Heart right ventricle (tissue), 16 donors: ENCODE measurements around the gene FAM53A. TPM values are rescaled to one million over a fixed set of nuclear protein-coding genes. Genes with fewer than 3 reads are reported as not detected.
"Not testable (repeated sequence)": the region's sequence is repeated elsewhere in the genome, so short reads cannot be mapped to it uniquely, and the experiment has no call there.

Experiments used
- ATAC-seq, 8 donors: fragments of 200-7000 bp; cut with Tn5 transposase; one replicate each; pipeline ENCODE4 v1.9.1; 2020; ENCODE audit warnings: mild to moderate bottlenecking in 8 of 8, moderate library complexity in 8 of 8, moderate number of reproducible peaks in 1 of 8
- DNase-seq, 2 donors: peaks; one replicate each; pipeline ENCODE4 v3.0.0-alpha.2; 2020
- H3K27ac ChIP-seq, 10 donors: fragments of 200-600 bp; sonication (generic) in 2 of 10; one replicate each; pipeline versions ENCODE4 v1.5.0 to v1.8.0; 2020 to 2022; ENCODE audit warnings: mild to moderate bottlenecking in 3 of 10
- H3K27me3 ChIP-seq, 7 donors: fragments of 200-600 bp; one replicate each; pipeline ENCODE4 v1.8.0; 2021 to 2022; ENCODE audit warnings: mild to moderate bottlenecking in 2 of 7
- H3K36me3 ChIP-seq, 9 donors: fragments of 200-600 bp; sonication (generic) in 1 of 9; one replicate each; pipeline versions ENCODE4 v1.5.0 to v1.8.0; 2020 to 2022; ENCODE audit warnings: mild to moderate bottlenecking in 2 of 9
- H3K4me1 ChIP-seq, 9 donors: fragments of 200-600 bp; sonication (generic) in 1 of 9; one replicate each; pipeline versions ENCODE4 v1.5.0 to v1.8.0; 2020 to 2022; ENCODE audit warnings: mild to moderate bottlenecking in 4 of 9
- H3K4me3 ChIP-seq, 10 donors: fragments of 200-600 bp; sonication (generic) in 2 of 10; one replicate each; pipeline versions ENCODE4 v1.5.0 to v1.8.0; 2020 to 2022; ENCODE audit warnings: mild to moderate bottlenecking in 7 of 10, moderate library complexity in 2 of 10
- H3K9me3 ChIP-seq, 11 donors: fragments of 200-600 bp in 10 of 11; sonication (generic) in 2 of 11; one replicate each; pipeline versions ENCODE4 v1.5.0 to v1.8.0; 2013 to 2022; ENCODE audit warnings: mild to moderate bottlenecking in 2 of 11, control low read depth in 1 of 11, moderate library complexity in 1 of 11
- WGBS, 2 donors: extraction: QIAGEN DNeasy Blood & Tissue Kit; methylation state at CpG; one replicate each; pipeline ENCODE4 v1.1.7; 2013; ENCODE audit warnings: inconsistent platforms in 1 of 2; 5-methylcytosine and 5-hydroxymethylcytosine counted together
- intact Hi-C, 10 donors: fragments of 100-400 bp; cut with DNase I; formaldehyde crosslinking; loops; one replicate each; pipeline versions ENCODE4 v1.11.1 to v1.14.2; 2022
- polyA plus RNA-seq, 2 donors: library from polyadenylated mRNA; stranded (reverse); fragments of 200-250 nt; gene quantifications; one replicate each; pipeline ENCODE4 v1.2.3, GENCODE V29; 2013
- total RNA-seq, 10 donors: library from RNA; stranded (reverse); fragmentation: NEBNext Ultra II Directional in 3 of 10; extraction: Animal tissue kit (Norgen Biotek cat#: 25700) in 3 of 10; gene quantifications; one replicate each; pipeline versions ENCODE4 v1.2.1 to v1.2.4, GENCODE V29; 2021 to 2023
- TF ChIP-seq, protein P1 (sequence below), 9 donors: fragments of 200-600 bp; sonication (generic) in 2 of 9; IDR thresholded peaks; one replicate each; pipeline versions ENCODE4 v1.5.0 to v1.8.0; 2021 to 2022; ENCODE audit warnings: antibody characterized with exemption in 9 of 9, mild to moderate bottlenecking in 5 of 9, moderate library complexity in 1 of 9
- donor health status: Arrhythmogenic right ventricular cardiomyopathy.
- donor health status: ischemic (EF 13 %, LVEDD 7.1; RV severe dilation, severe dysfunction).
- donor health status: healthy with polysubstance abuse.
- donor health status: DM: no; HTN: yes; CAD: no.
- donor health status: DM: no; HTN: no; CAD: no.
- donor health status: ischemic (EF 25% LVEDD 6.9; RV normal size, moderate dysfunction).
- donor health status: ischemic (EF 25% LVEDD 5.7; RV mildly dilated, moderate dysfunction).
- donor health status: healthy.
- donor health status: DM: yes; HTN: yes; CAD: no.
- donor health status: Ischemic cardiomyopathy.
- donor health status: ischemic (EF 35%, LVEDD 5.7; RV mildly dilated, moderate dysfunction).
- donor health status: nonischemic (EF 11% LVEDD 7.7; RV severe dilation, severe dysfunction).
- donor health status: DM: yes; HTN: yes; CAD: no.
- donor health status: PGD.
- donor health status: ischemic (EF 29% LVEDD 5.4; RV normal size, mild dysfunction).
- donor health status: nonischemic (EF 23%, LVEDD 6.1; RV moderate dilation, normal function).

The FAM53A gene
- total and polyA plus RNA-seq, 12 donors = 0.24 to 1.5 (median 0.74) TPM

GRCh38 chr4:1642196-1642951, 41.7 kb downstream of the FAM53A start:
- ATAC-seq (no peak), DNase-seq (no peak)
- 93 to 94% methylated on average over 28 of the region's 28 CpGs for WGBS, 2 donors
- Histone ChIP-seq H3K4me3 (no peak overlapping the region), H3K4me1 (peaks cover 0 to 15% (median 0%) of the 10 kb centered on the region in 9 donors), H3K9me3 (no peaks in the 10 kb centered on the region), H3K36me3 (no peaks in the 10 kb centered on the region), H3K27ac (no peak overlapping the region), H3K27me3 (peaks cover 0 to 7% (median 0%) of the 10 kb centered on the region in 7 donors)
- intact Hi-C loops = no loop called here
- TF ChIP-seq, protein P1, sequence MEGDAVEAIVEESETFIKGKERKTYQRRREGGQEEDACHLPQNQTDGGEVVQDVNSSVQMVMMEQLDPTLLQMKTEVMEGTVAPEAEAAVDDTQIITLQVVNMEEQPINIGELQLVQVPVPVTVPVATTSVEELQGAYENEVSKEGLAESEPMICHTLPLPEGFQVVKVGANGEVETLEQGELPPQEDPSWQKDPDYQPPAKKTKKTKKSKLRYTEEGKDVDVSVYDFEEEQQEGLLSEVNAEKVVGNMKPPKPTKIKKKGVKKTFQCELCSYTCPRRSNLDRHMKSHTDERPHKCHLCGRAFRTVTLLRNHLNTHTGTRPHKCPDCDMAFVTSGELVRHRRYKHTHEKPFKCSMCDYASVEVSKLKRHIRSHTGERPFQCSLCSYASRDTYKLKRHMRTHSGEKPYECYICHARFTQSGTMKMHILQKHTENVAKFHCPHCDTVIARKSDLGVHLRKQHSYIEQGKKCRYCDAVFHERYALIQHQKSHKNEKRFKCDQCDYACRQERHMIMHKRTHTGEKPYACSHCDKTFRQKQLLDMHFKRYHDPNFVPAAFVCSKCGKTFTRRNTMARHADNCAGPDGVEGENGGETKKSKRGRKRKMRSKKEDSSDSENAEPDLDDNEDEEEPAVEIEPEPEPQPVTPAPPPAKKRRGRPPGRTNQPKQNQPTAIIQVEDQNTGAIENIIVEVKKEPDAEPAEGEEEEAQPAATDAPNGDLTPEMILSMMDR (IDR thresholded peaks at IDR 0.05) = no peak

- DNase-seq (no peak), ATAC-seq (no peak)
- Histone ChIP-seq H3K27me3 (peaks cover 0 to 7% (median 0%) of the 10 kb centered on the region in 7 donors), H3K36me3 (no peaks in the 10 kb centered on the region), H3K4me3 (no peak overlapping the region), H3K9me3 (no peaks in the 10 kb centered on the region), H3K4me1 (peaks cover 0 to 15% (median 0%) of the 10 kb centered on the region in 9 donors), H3K27ac (no peak overlapping the region)
- 89% methylated on average over 7 of the region's 7 CpGs for WGBS, 2 donors
- intact Hi-C loops = no loop called here
- TF ChIP-seq, protein P1 (IDR thresholded peaks at IDR 0.05) = no peak
Measured at GRCh38 chr4:1641671-1642070, 42.4 kb downstream of the FAM53A start.

DNA sequence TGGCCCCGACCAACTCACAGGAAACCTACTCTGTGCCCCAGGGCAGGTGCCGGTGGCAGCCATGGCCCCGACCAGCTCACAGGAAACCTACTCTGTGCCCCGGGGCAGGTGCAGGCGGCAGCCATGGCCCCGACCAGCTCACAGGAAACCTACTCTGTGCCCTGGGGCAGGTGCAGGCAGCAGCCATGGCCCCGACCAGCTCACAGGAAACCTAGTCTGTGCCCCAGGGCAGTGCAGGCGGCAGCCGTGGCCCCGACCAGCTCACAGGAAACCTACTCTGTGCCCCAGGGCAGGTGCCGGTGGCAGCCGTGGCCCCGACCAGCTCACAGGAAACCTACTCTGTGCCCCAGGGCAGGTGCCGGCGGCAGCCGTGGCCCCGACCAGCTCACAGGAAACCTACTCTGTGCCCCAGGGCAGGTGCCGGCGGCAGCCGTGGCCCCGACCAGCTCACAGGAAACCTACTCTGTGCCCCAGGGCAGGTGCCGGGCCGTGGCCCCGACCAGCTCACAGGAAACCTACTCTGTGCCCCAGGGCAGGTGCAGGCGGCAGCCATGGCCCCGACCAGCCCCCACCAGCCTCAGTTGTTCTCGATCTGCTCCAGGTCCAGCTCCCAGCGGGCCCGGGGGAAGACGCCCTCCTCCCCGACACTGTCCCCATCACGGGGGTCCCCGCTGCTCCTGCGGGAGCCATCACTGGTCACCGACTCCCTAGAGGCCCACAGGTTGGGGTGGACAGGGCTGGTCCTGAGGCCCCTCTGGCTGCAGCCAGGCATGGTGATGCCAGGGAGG, 43.2 kb downstream of the FAM53A start:
- peaks cover 0 to 15% (median 0%) of the 10 kb centered on the region in 9 donors for H3K4me1 ChIP-seq
- H3K27me3 ChIP-seq, DNase-seq, H3K36me3 ChIP-seq, H3K27ac ChIP-seq, ATAC-seq, H3K9me3 ChIP-seq, H3K4me3 ChIP-seq, intact Hi-C loops: not testable (repeated sequence)
- WGBS, 2 donors = 95 to 97% methylated on average over 26 to 35 of the region's 35 CpGs

DNA sequence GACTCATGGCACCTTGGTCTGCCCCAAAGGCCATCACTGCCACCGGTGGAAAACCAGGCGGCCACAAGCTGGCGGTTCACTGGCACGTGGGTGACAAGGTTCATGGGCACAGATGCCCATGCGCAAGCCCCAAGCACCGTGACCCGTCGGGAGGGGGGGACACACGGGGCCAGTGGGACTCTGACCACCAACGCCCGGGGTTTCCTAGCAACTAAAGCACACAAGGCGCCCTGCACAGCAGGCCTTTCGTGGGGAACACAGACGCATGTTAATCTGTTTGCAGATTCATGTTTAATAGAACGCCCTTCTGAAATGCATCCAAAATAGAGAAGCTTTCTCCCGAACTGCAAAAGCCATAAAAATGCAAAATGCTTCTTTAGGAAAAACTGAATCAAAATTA, 43.9 kb downstream of the FAM53A start:
- TF ChIP-seq, protein P1 (IDR thresholded peaks at IDR 0.05) = no peak
- no peaks in the 10 kb centered on the region for H3K36me3 ChIP-seq
- H3K9me3 ChIP-seq = peaks cover 0 to 4% (median 0%) of the 10 kb centered on the region in 11 donors
- peaks cover 0 to 10% (median 0%) of the 10 kb centered on the region in 9 donors for H3K4me1 ChIP-seq
- ATAC-seq (no peak), DNase-seq (no peak)
- WGBS, 2 donors = 86 to 90% methylated on average over 16 of the region's 16 CpGs
- no peak overlapping the region for H3K27ac ChIP-seq
- intact Hi-C loops = no loop called here
- peaks cover 0 to 10% (median 0%) of the 10 kb centered on the region in 7 donors for H3K27me3 ChIP-seq
- no peak overlapping the region for H3K4me3 ChIP-seq
